ENCODE results near the gene WRAP73. TPM values are rescaled to one million over a fixed set of nuclear protein-coding genes. Genes with fewer than 3 reads are reported as not detected.

WRAP73 gene
- total RNA-seq, 2 donors from 2014 or later, result 22.1 to 24.9 TPM

DNA sequence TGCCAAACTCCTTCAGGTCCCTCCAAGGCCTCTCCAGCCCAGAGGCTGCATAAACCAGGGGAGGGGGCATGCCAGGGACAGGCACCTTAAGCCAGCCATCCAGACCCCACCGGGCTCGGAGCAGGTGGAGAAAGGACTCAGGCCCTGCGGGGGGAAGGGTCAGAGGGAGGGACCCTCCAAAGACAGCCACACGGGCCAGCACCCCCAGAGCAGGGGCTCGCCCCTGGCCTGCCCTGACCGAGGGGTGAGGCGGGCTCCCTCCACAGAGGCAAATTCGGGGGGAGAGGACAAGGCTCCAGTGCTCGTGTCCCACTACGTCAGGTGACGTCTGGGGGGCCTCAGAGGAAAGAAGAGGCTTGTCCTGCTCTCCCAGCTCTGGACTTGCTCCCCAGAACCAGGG is 46.7 kb downstream of the WRAP73 start:
- Histone ChIP-seq H3K36me3 (no peaks in the 10 kb centered on the region), H3K9me3 (no peaks in the 10 kb centered on the region), H3K4me1 (ENCODE audit: control insufficient read depth in 1 of 2, low read depth in 2 of 2) (no peaks in the 10 kb centered on the region), H3K4me3 (no peak overlapping the region), H3K27ac (no peak overlapping the region), H3K27me3 (replicated peaks; ENCODE audit: insufficient read depth) (no peaks in the 10 kb centered on the region)
- DNase-seq (ENCODE audit: low spot score) (no peak), ATAC-seq (ENCODE audit: insufficient number of reproducible peaks, low FRiP score, low read depth) (no peak)
- TF ChIP-seq, protein P1, sequence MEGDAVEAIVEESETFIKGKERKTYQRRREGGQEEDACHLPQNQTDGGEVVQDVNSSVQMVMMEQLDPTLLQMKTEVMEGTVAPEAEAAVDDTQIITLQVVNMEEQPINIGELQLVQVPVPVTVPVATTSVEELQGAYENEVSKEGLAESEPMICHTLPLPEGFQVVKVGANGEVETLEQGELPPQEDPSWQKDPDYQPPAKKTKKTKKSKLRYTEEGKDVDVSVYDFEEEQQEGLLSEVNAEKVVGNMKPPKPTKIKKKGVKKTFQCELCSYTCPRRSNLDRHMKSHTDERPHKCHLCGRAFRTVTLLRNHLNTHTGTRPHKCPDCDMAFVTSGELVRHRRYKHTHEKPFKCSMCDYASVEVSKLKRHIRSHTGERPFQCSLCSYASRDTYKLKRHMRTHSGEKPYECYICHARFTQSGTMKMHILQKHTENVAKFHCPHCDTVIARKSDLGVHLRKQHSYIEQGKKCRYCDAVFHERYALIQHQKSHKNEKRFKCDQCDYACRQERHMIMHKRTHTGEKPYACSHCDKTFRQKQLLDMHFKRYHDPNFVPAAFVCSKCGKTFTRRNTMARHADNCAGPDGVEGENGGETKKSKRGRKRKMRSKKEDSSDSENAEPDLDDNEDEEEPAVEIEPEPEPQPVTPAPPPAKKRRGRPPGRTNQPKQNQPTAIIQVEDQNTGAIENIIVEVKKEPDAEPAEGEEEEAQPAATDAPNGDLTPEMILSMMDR (IDR thresholded peaks at IDR 0.05), result no peak

DNA sequence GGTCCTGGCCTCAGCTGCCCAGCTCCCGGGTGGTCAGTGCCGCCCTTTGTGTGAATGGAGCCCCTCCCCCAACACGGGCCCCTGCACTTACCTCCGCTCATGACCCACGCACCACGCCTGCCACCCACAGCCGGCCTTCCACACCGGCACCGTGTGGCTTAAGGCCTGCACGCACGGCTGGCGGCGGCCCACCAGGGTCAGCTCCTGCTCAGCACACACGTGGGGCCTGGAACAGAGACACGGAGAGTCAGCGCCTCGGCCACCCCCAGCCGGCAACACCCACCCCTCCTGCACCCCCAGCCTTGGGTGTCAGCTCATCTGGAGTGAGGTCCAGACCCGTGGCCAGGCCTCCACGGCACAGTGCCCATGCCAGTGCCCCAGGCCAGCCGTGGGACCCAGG is 47.5 kb downstream of the WRAP73 start:
- Histone ChIP-seq H3K9me3 (no peaks in the 10 kb centered on the region), H3K27me3 (replicated peaks; ENCODE audit: insufficient read depth) (no peaks in the 10 kb centered on the region), H3K4me1 (ENCODE audit: control insufficient read depth in 1 of 2, low read depth in 2 of 2) (no peaks in the 10 kb centered on the region), H3K27ac (no peak overlapping the region), H3K36me3 (no peaks in the 10 kb centered on the region), H3K4me3 (no peak overlapping the region)
- ATAC-seq (ENCODE audit: insufficient number of reproducible peaks, low FRiP score, low read depth) (no peak), DNase-seq (ENCODE audit: low spot score) (no peak)
- TF ChIP-seq, protein P1 (IDR thresholded peaks at IDR 0.05), result no peak

- TF ChIP-seq, protein P1 (IDR thresholded peaks at IDR 0.05), result no peak
- Histone ChIP-seq H3K27me3 (replicated peaks; ENCODE audit: insufficient read depth) (no peaks in the 10 kb centered on the region), H3K9me3 (no peaks in the 10 kb centered on the region), H3K4me1 (ENCODE audit: control insufficient read depth in 1 of 2, low read depth in 2 of 2) (no peaks in the 10 kb centered on the region), H3K36me3 (no peaks in the 10 kb centered on the region), H3K27ac (no peak overlapping the region), H3K4me3 (no peak overlapping the region)
- no peak for DNase-seq (ENCODE audit: low spot score)
- ATAC-seq (ENCODE audit: insufficient number of reproducible peaks, low FRiP score, low read depth), result no peak
Observed at GRCh38 chr1:3601743-3602142, 48.2 kb downstream of the WRAP73 start.

DNA sequence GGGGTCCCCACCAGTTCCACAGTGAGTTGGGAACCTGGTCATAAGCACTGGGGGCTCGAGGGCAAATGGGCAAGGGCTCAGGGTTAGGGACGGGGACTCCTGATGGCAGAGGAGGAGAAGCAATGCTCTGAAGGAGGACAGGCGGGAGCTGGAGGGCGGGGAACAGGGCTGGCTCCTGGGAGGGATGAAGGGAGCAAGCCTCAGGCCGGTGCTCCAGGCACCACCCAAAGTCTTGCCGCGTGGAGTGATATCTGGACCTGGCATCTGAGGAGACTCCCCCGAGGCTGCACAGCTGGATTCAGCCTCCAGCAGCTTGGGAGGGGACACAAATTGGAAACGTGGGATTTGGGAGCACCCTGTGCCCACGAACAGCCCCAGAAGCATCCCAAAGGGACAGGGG is 49.5 kb downstream of the WRAP73 start:
- ATAC-seq (ENCODE audit: insufficient number of reproducible peaks, low FRiP score, low read depth), result no peak
- TF ChIP-seq, protein P1 (IDR thresholded peaks at IDR 0.05), result no peak
- Histone ChIP-seq H3K36me3 (no peaks in the 10 kb centered on the region), H3K9me3 (no peaks in the 10 kb centered on the region), H3K27me3 (replicated peaks; ENCODE audit: insufficient read depth) (no peaks in the 10 kb centered on the region), H3K27ac (no peak overlapping the region), H3K4me3 (no peak overlapping the region), H3K4me1 (ENCODE audit: control insufficient read depth in 1 of 2, low read depth in 2 of 2) (no peaks in the 10 kb centered on the region)
- no peak for DNase-seq (ENCODE audit: low spot score)

GRCh38 chr1:3599816-3600215 is 50.1 kb downstream of the WRAP73 start:
- ATAC-seq (ENCODE audit: insufficient number of reproducible peaks, low FRiP score, low read depth) (no peak), DNase-seq (ENCODE audit: low spot score) (no peak)
- no peaks in the 10 kb centered on the region for H3K9me3 ChIP-seq
- H3K27me3 ChIP-seq (replicated peaks; ENCODE audit: insufficient read depth), result no peaks in the 10 kb centered on the region
- TF ChIP-seq, protein P1 (IDR thresholded peaks at IDR 0.05), result no peak
- H3K4me1 ChIP-seq (ENCODE audit: control insufficient read depth in 1 of 2, low read depth in 2 of 2), result no peaks in the 10 kb centered on the region
- no peak overlapping the region for H3K27ac ChIP-seq
- H3K36me3 ChIP-seq, result no peaks in the 10 kb centered on the region
- H3K4me3 ChIP-seq, result no peak overlapping the region

Data from thoracic aorta (tissue), 2 donors.